LoVo (cell line): Measurements from ENCODE around the gene SLIT1.

Experiments used
- DNase-seq: peaks from one replicate; pipeline ENCODE4 v3.0.0-alpha.2; 2016; ENCODE audit warnings: low spot score

SLIT1 gene

GRCh38 chr10:96968682-96969423 lies 216.9 kb downstream of the SLIT1 start:
- DNase-seq, result no peak

- DNase-seq, result no peak
These were observed 217.9 kb downstream of the SLIT1 start for GRCh38 chr10:96967847-96968246.

GRCh38 chr10:96964131-96964530 lies 221.6 kb downstream of the SLIT1 start:
- no peak for DNase-seq

GRCh38 chr10:96960872-96961271 lies 224.9 kb downstream of the SLIT1 start:
- no peak for DNase-seq

- DNase-seq, result no peak
These were observed 226.0 kb downstream of the SLIT1 start for GRCh38 chr10:96959733-96960132.

- DNase-seq, result no peak
These were observed 227.7 kb downstream of the SLIT1 start for GRCh38 chr10:96958071-96958470.

GRCh38 chr10:96955794-96956193 lies 230.0 kb downstream of the SLIT1 start:
- no peak for DNase-seq

GRCh38 chr10:96951954-96952353 lies 233.8 kb downstream of the SLIT1 start:
- DNase-seq, result no peak

- DNase-seq, result no peak
These were observed 236.6 kb downstream of the SLIT1 start for GRCh38 chr10:96949039-96949683.
